ENCODE results near the gene SV2B. TPM values are rescaled to one million over a fixed set of nuclear protein-coding genes. Genes with fewer than 3 reads are reported as not detected.

The SV2B gene
- total and polyA plus RNA-seq, 4 donors = 6.6 to 31.0 (median 15.0) TPM

GRCh38 chr15:91099616-91099994 lies 452 bp upstream of the SV2B start:
- peaks cover 47% of the 10 kb centered on the region for H3K27me3 ChIP-seq (ENCODE audit: control insufficient read depth, insufficient read depth, low read length)
- H3K27ac ChIP-seq (ENCODE audit: low read depth, low read length) = no peak overlapping the region
- no peaks in the 10 kb centered on the region for H3K9me3 ChIP-seq (ENCODE audit: control insufficient read depth, insufficient read depth, low read length)
- WGBS (ENCODE audit: insufficient coverage) = 2% methylated on average over 11 of the region's 22 CpGs
- peak overlapping the region; percentile 43 for H3K4me3 ChIP-seq (ENCODE audit: low read depth, low read length)
- H3K4me1 ChIP-seq (ENCODE audit: control insufficient read depth, insufficient read depth, low read length) = peaks cover 12% of the 10 kb centered on the region
- no peaks in the 10 kb centered on the region for H3K36me3 ChIP-seq (ENCODE audit: control insufficient read depth, insufficient read depth, low read length)
- peak in 3 of 6 donors; percentile 21 to 76 (median 58) for DNase-seq (ENCODE audit: low read depth in 4 of 6, low spot score in 6 of 6)

GRCh38 chr15:91100814-91101607 lies 954 bp downstream of the SV2B start:
- no peak overlapping the region for H3K27ac ChIP-seq (ENCODE audit: low read depth, low read length)

GRCh38 chr15:91101608-91101920 lies 1.5 kb downstream of the SV2B start:
- H3K27me3 ChIP-seq (ENCODE audit: control insufficient read depth, insufficient read depth, low read length) = peaks cover 47% of the 10 kb centered on the region
- no peak overlapping the region for H3K27ac ChIP-seq (ENCODE audit: low read depth, low read length)
- 75% methylated on average over 5 of the region's 5 CpGs for WGBS (ENCODE audit: insufficient coverage)

More at GRCh38 chr15:91100814-91101607, 954 bp downstream of the SV2B start:
- 16% methylated on average over 18 of the region's 18 CpGs for WGBS (ENCODE audit: insufficient coverage)
- Histone ChIP-seq H3K36me3 (ENCODE audit: control insufficient read depth, insufficient read depth, low read length) (no peaks in the 10 kb centered on the region), H3K4me1 (ENCODE audit: control insufficient read depth, insufficient read depth, low read length) (peaks cover 12% of the 10 kb centered on the region), H3K27me3 (ENCODE audit: control insufficient read depth, insufficient read depth, low read length) (peaks cover 47% of the 10 kb centered on the region), H3K9me3 (ENCODE audit: control insufficient read depth, insufficient read depth, low read length) (no peaks in the 10 kb centered on the region), H3K4me3 (ENCODE audit: low read depth, low read length) (peak overlapping the region; percentile 39)
- peak in 2 of 6 donors; percentile 26 to 61 for DNase-seq (ENCODE audit: low read depth in 4 of 6, low spot score in 6 of 6)

GRCh38 chr15:91102546-91103330 lies 2.7 kb downstream of the SV2B start:
- 75% methylated on average over 4 of the region's 6 CpGs for WGBS (ENCODE audit: insufficient coverage)
- Histone ChIP-seq H3K27me3 (ENCODE audit: control insufficient read depth, insufficient read depth, low read length) (peaks cover 44% of the 10 kb centered on the region), H3K4me1 (ENCODE audit: control insufficient read depth, insufficient read depth, low read length) (peaks cover 12% of the 10 kb centered on the region), H3K27ac (ENCODE audit: low read depth, low read length) (no peak overlapping the region), H3K9me3 (ENCODE audit: control insufficient read depth, insufficient read depth, low read length) (no peaks in the 10 kb centered on the region), H3K36me3 (ENCODE audit: control insufficient read depth, insufficient read depth, low read length) (no peaks in the 10 kb centered on the region), H3K4me3 (ENCODE audit: low read depth, low read length) (no peak overlapping the region)
- no peak for DNase-seq (ENCODE audit: low read depth in 4 of 6, low spot score in 6 of 6)

More at GRCh38 chr15:91101608-91101920, 1.5 kb downstream of the SV2B start:
- Histone ChIP-seq H3K9me3 (ENCODE audit: control insufficient read depth, insufficient read depth, low read length) (no peaks in the 10 kb centered on the region), H3K4me1 (ENCODE audit: control insufficient read depth, insufficient read depth, low read length) (peaks cover 12% of the 10 kb centered on the region), H3K4me3 (ENCODE audit: low read depth, low read length) (no peak overlapping the region), H3K36me3 (ENCODE audit: control insufficient read depth, insufficient read depth, low read length) (no peaks in the 10 kb centered on the region)
- no peak for DNase-seq (ENCODE audit: low read depth in 4 of 6, low spot score in 6 of 6)

- Histone ChIP-seq H3K4me1 (ENCODE audit: control insufficient read depth, insufficient read depth, low read length) (peaks cover 12% of the 10 kb centered on the region), H3K27me3 (ENCODE audit: control insufficient read depth, insufficient read depth, low read length) (peaks cover 34% of the 10 kb centered on the region), H3K4me3 (ENCODE audit: low read depth, low read length) (no peak overlapping the region), H3K36me3 (ENCODE audit: control insufficient read depth, insufficient read depth, low read length) (no peaks in the 10 kb centered on the region), H3K27ac (ENCODE audit: low read depth, low read length) (no peak overlapping the region), H3K9me3 (ENCODE audit: control insufficient read depth, insufficient read depth, low read length) (no peaks in the 10 kb centered on the region)
- WGBS (ENCODE audit: insufficient coverage) = no CpG with 5 or more reads among the region's 1 CpG
- DNase-seq (ENCODE audit: low read depth in 4 of 6, low spot score in 6 of 6) = peak in 1 of 6 donors; percentile 59
Observed at GRCh38 chr15:91104111-91104510, 4.1 kb downstream of the SV2B start.

GRCh38 chr15:91108421-91108820 lies 8.4 kb downstream of the SV2B start:
- peaks cover 2% of the 10 kb centered on the region for H3K4me1 ChIP-seq (ENCODE audit: control insufficient read depth, insufficient read depth, low read length)
- H3K27ac ChIP-seq (ENCODE audit: low read depth, low read length) = no peak overlapping the region
- no peak for DNase-seq (ENCODE audit: low read depth in 4 of 6, low spot score in 6 of 6)
- H3K27me3 ChIP-seq (ENCODE audit: control insufficient read depth, insufficient read depth, low read length) = no peaks in the 10 kb centered on the region
- 97% methylated on average over 3 of the region's 4 CpGs for WGBS (ENCODE audit: insufficient coverage)
- no peaks in the 10 kb centered on the region for H3K9me3 ChIP-seq (ENCODE audit: control insufficient read depth, insufficient read depth, low read length)
- H3K4me3 ChIP-seq (ENCODE audit: low read depth, low read length) = no peak overlapping the region
- no peaks in the 10 kb centered on the region for H3K36me3 ChIP-seq (ENCODE audit: control insufficient read depth, insufficient read depth, low read length)

- no peak overlapping the region for H3K4me3 ChIP-seq (ENCODE audit: low read depth, low read length)
- no peaks in the 10 kb centered on the region for H3K27me3 ChIP-seq (ENCODE audit: control insufficient read depth, insufficient read depth, low read length)
- no peaks in the 10 kb centered on the region for H3K9me3 ChIP-seq (ENCODE audit: control insufficient read depth, insufficient read depth, low read length)
- peaks cover 2% of the 10 kb centered on the region for H3K4me1 ChIP-seq (ENCODE audit: control insufficient read depth, insufficient read depth, low read length)
- no peak overlapping the region for H3K27ac ChIP-seq (ENCODE audit: low read depth, low read length)
- WGBS (ENCODE audit: insufficient coverage) = 77% methylated on average over 1 of the region's 6 CpGs
- H3K36me3 ChIP-seq (ENCODE audit: control insufficient read depth, insufficient read depth, low read length) = no peaks in the 10 kb centered on the region
- DNase-seq (ENCODE audit: low read depth in 4 of 6, low spot score in 6 of 6) = no peak
Observed at GRCh38 chr15:91109885-91110284, 9.8 kb downstream of the SV2B start.

GRCh38 chr15:91110407-91110806 lies 10.3 kb downstream of the SV2B start:
- no peaks in the 10 kb centered on the region for H3K36me3 ChIP-seq (ENCODE audit: control insufficient read depth, insufficient read depth, low read length)
- 72% methylated on average over 7 of the region's 11 CpGs for WGBS (ENCODE audit: insufficient coverage)

GRCh38 chr15:91113030-91113429 lies 13.0 kb downstream of the SV2B start:
- H3K36me3 ChIP-seq (ENCODE audit: control insufficient read depth, insufficient read depth, low read length) = no peaks in the 10 kb centered on the region
- H3K27me3 ChIP-seq (ENCODE audit: control insufficient read depth, insufficient read depth, low read length) = no peaks in the 10 kb centered on the region
- H3K9me3 ChIP-seq (ENCODE audit: control insufficient read depth, insufficient read depth, low read length) = no peaks in the 10 kb centered on the region
- no peak overlapping the region for H3K4me3 ChIP-seq (ENCODE audit: low read depth, low read length)
- no peak overlapping the region for H3K27ac ChIP-seq (ENCODE audit: low read depth, low read length)
- H3K4me1 ChIP-seq (ENCODE audit: control insufficient read depth, insufficient read depth, low read length) = peaks cover 2% of the 10 kb centered on the region
- DNase-seq (ENCODE audit: low read depth in 4 of 6, low spot score in 6 of 6) = no peak
- 83% methylated on average over 2 of the region's 6 CpGs for WGBS (ENCODE audit: insufficient coverage)

More at GRCh38 chr15:91110407-91110806, 10.3 kb downstream of the SV2B start:
- peaks cover 2% of the 10 kb centered on the region for H3K4me1 ChIP-seq (ENCODE audit: control insufficient read depth, insufficient read depth, low read length)
- H3K27ac ChIP-seq (ENCODE audit: low read depth, low read length) = no peak overlapping the region
- no peak overlapping the region for H3K4me3 ChIP-seq (ENCODE audit: low read depth, low read length)
- no peaks in the 10 kb centered on the region for H3K9me3 ChIP-seq (ENCODE audit: control insufficient read depth, insufficient read depth, low read length)
- H3K27me3 ChIP-seq (ENCODE audit: control insufficient read depth, insufficient read depth, low read length) = no peaks in the 10 kb centered on the region
- no peak for DNase-seq (ENCODE audit: low read depth in 4 of 6, low spot score in 6 of 6)
